GM18867 (cell line): ENCODE results near the gene C4orf33.
"Not testable (repeated sequence)": the region's sequence is repeated elsewhere in the genome, so short reads cannot be mapped to it uniquely, and the experiment has no call there.

Experiments used
- ATAC-seq: cut with Tn5 transposase; IDR thresholded peaks from one replicate; pipeline ENCODE4 v1.9.1; 2021; ENCODE audit warnings: mild to moderate bottlenecking, moderate library complexity; ENCODE audit not compliant: unreplicated experiment

Gene C4orf33, protein sequence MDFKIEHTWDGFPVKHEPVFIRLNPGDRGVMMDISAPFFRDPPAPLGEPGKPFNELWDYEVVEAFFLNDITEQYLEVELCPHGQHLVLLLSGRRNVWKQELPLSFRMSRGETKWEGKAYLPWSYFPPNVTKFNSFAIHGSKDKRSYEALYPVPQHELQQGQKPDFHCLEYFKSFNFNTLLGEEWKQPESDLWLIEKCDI

GRCh38 chr4:129095811-129096454, at the start of gene C4orf33:
Gene C4orf33 (plus strand): TSS chr4:129096152. CDS start chr4:129102611, 6,459 bp downstream.
- ATAC-seq = peak; percentile 47

DNA sequence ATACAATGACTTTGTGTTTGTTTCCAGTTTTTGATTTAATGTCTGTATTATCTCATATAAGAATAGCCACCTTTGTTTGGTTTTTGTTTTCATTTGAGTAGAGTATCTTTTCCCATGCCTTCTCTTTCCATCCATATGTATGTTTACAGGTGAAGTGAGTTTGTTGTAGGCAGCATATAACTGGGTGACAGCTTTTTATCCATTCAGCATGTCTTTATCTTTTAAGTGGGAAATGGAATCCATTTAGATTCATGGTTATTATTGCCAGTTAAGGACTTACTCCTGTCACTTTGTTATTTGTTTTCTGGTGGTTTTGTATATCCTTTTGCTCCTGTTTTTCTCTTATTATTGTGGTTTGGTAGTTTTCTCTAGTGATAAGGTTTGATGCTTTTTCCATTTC, 36.9 kb upstream of the C4orf33 start:
- ATAC-seq = no peak

GRCh38 chr4:129062580-129062979, 33.4 kb upstream of the C4orf33 start:
- ATAC-seq = no peak

- ATAC-seq = no peak
Observed at GRCh38 chr4:129063640-129064039, 32.3 kb upstream of the C4orf33 start.

DNA sequence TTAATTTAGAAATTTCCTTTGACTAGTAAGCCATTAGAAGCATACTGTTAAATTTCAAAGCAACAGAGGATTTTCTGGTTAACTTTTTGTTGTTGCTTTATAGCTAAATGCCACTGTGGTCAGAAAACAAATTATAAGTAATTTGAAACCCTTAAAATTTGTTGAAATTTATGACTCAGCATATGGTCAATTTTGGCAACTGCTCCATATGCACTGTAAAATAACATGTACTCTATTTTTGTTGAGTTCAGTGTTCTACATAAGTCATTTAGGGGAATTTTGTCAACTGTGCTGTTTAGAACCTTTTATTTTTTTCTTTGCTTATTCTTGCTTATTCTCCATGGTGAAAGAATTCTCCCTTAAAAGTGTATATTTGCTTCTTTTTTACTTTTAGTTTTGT, 31.2 kb upstream of the C4orf33 start:
- ATAC-seq = no peak

DNA sequence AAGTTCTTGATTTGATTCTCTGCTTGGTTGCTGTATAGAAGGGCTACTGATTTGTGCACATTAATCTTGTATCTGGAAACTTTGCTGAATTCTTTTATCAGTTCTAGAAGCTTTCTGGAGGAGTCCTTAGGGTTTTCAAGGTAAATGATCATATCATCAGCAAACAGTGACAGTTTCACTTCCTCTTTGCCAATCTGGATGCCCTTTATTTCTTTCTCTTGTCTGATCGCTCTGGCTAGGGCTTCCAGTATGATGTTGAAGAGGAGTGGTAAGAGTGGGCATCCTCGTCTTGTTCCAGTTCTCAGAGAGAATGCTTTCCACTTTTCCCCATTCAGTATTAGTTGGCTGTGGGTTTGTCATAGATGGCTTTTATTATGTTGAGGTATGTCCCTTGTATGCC, 26.4 kb upstream of the C4orf33 start:
- ATAC-seq = not testable (repeated sequence)

DNA sequence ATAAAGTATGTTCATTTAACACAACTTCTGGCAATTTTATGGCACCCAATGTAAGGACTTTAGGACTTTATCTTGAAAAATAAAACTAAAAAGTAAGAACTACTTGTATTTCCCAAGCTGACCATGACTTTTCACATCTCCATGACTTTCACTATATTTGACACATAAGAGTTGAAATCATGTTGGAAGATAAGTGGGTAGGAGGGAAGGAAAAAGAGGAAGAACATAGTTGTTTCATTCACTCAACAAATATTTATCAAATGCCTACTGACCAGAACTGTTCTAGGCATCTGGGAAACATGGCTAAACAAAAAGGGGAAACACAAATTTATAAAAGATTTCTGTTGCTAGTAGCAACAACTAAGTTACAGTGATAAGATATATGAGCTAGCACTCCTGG, 18.6 kb upstream of the C4orf33 start:
- no peak for ATAC-seq

DNA sequence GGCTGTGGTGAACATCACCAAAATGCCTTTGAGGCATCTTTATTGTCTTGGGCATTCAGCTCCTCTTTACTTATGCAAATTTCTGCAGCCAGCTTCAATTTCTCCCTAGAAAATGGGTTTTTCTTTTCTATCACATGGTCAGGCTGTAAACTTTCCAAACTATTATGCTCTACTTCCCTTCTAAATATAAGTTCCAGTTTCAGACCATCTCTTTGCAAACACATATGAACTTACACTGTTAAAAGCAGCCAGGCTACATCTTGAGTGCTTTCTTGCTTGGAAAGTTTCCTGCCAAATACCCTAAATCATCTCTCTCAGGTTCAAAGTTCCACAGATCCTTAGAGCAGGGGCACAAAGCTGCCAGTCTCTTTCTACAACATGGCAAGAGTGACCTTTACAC, 15.8 kb upstream of the C4orf33 start:
- ATAC-seq = no peak

- no peak for ATAC-seq
Observed at GRCh38 chr4:129082302-129082701, 13.7 kb upstream of the C4orf33 start.

DNA sequence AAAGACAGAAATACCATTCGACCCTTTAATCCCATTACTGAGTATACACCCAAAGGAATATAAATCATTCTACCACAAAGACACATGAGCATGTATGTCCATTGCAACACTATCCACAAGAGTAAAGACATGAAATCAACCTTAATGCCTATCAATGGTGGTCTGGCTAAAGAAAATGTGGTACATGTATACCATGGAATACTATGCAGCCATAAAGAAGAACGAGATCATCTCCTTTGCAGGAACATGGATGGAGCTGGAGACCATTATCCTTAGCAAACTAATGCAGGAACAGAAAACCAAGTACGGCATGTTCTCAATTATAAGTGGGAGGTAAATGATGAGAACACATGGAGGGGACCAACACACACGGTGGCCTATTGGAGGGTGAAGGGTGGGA, 10.5 kb upstream of the C4orf33 start:
- ATAC-seq = no peak

- no peak for ATAC-seq
Observed at GRCh38 chr4:129087516-129087915, 8.4 kb upstream of the C4orf33 start.

- no peak for ATAC-seq
Observed at GRCh38 chr4:129092631-129093190, 3.2 kb upstream of the C4orf33 start.

DNA sequence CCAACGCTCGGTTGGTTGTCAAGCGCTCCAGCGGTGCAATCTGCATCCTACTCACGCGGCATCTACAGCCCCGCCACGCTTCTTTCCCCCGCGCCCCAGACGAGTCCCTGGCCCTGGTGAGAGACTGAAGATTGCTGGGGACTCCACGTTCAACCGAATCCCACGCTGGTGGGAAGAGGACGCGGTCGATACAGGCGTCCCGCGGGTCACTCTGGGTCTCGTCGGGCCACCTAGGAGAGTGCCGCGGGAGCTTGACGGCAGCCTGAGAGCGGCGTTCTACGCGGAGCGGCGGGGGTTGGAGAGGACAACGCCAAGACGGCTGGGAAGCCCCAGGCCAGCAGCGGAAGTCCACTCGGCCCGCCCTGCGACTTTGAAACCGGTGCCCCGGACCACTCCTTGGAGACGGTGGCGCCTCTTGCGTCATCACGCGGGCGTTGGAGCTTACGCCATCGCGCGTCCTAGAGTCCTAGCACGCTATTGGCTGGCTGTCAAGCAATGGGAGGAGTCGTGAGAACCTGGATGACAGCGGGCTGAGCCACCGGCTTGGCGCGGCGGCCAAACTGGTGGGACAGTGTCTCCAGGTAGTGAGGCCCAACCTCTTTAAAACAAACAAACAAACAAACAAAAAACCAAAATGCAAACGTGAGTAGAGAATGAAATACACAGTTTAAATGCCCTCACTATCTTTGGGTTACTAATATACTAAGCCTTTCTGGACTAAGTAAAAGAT, 2.6 kb upstream of the C4orf33 start, which contains the start of gene SCLT1:
TSS of gene SCLT1 (minus strand) at position 349 of the 730 bp plus-strand sequence. CDS start 436 bp downstream, outside the sequence.
- peak; percentile 95 for ATAC-seq

- no peak for ATAC-seq
Observed at GRCh38 chr4:129094347-129094746, 1.6 kb upstream of the C4orf33 start.

DNA sequence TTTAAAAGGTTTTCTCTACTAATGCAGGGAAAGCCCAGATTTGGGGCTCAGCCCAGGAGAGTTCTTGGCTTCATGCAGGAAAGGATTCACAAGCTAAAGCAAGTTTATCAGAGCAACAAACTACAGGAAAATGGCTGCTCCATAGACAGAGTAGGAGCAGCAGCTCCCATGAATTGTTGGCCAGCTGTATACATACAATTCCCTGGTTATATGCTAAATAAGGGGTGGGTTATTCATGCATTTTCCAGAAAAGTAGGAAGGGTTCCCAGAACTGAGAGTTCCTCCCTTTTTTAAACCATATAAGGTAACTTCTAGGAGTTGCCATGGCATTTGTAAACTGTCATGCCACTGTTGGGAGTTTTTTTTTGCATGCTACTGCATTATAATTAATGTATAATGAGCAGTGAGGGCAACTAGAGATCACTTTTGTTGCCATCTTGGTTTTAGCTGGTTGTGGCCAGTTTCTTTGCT, 2.6 kb downstream of the C4orf33 start:
- no peak for ATAC-seq

DNA sequence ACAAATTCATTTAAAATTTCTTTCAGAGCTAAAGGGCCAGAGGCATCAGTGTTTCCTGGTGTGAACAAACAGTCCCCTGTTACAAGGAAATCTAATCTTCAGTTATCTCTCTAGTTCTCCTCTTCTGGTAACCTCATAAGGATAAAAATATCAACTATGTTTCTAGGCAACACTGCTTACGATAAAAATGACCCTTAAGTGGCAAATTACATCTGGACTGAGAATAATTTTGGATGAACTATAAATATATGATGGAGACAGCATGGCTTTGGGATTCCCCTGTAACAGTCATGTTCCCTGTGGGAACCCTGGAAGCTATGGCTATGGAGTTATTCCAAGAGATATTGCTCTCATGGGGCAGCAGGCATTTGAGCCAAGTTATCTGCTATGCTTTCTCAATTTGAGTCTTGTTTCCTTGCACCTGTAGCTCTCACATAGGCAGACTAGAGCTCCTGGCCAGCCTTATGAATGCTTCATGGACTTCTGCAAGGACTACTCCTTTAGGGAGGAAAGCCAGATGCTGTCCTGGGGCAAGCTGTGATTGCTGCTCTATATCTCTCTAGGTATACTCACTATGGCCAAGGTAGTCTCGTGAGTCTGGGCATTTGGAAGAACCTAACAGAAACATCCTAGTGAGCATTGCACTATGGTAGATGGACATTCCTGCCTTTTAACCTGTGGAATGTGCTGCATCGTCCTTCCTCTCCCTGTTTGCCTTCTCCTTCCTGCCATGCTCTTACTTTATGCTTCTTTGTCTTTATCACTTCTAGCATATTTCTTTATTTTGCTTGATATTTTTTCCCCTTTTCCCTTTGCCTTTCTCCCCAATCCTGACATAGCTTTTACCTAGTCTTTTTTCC, 14.2 kb downstream of the C4orf33 start:
- no peak for ATAC-seq

- no peak for ATAC-seq
Observed at GRCh38 chr4:129110931-129111330, 15.0 kb downstream of the C4orf33 start.

DNA sequence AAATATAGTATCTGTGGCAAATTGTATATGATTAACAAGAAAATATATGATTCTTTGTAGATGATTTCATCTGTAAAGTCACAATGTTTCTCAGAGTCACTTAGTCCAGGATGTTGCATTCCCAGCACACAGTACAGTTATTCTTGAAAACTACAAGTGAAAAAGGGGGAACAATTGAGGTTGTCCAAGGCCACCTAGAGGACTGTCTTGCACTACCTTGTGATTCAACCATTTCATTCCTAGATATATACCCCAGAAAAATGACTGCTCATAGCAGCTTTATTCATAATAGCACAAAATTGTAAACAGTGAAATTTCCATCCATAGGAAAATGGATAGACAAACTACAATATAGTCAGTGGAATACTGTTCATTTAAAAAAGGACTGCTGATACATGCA, 16.0 kb downstream of the C4orf33 start:
- ATAC-seq = no peak

- ATAC-seq = no peak
Observed at GRCh38 chr4:129113434-129113833, 17.5 kb downstream of the C4orf33 start.

- no peak for ATAC-seq
Observed at GRCh38 chr4:129113919-129114318, 18.0 kb downstream of the C4orf33 start.

GRCh38 chr4:129117705-129118104, 21.8 kb downstream of the C4orf33 start:
- ATAC-seq = no peak
